IMR-90 (cell line): Measurements from ENCODE around the gene TAPT1. TPM values are rescaled to one million over a fixed set of nuclear protein-coding genes. Genes with fewer than 3 reads are reported as not detected.

Experiments used
- ATAC-seq: fragments of 200-7000 bp; cut with Tn5 transposase; 2 replicates; pipeline ENCODE4 v1.9.1; 2020; ENCODE audit warnings: low read depth, mild to moderate bottlenecking, moderate library complexity
- BruUV-seq: library from RNA; stranded (reverse); fragments of 400-500 nt; replicated peaks from 2 replicates; lab custom pipeline; 2021; lab: Mats Ljungman, UMichigan
- CTCF ChIA-PET: fragments of 300-600 bp; formaldehyde crosslinking; extraction: SDS; loops from one replicate; lab custom pipeline; 2021; ENCODE audit warnings: antibody characterized with exemption; lab: Yijun Ruan, JAX
- POLR2A ChIA-PET: fragments of 300-600 bp; sonication (Branson Sonifier 250); formaldehyde crosslinking; loops from one replicate; lab custom pipeline; 2022; ENCODE audit warnings: antibody characterized with exemption; ENCODE audit not compliant: unreplicated experiment; lab: Charles Lee
- DNase-seq: peaks from one replicate; pipeline ENCODE4 v3.0.0; 2013
- H2AFZ ChIP-seq: replicated peaks from 2 replicates; pipeline ENCODE3; 2013; ENCODE audit warnings: low read length, mild to moderate bottlenecking; ENCODE audit not compliant: poor library complexity
- H2AK5ac ChIP-seq: 2 replicates; pipeline ENCODE4 v1.6.1; 2013; ENCODE audit warnings: low read depth, low read length, inconsistent platforms
- H2AK9ac ChIP-seq: replicated peaks from 2 replicates; pipeline ENCODE3; 2013; ENCODE audit warnings: mild to moderate bottlenecking, low read depth, low read length, moderate library complexity; ENCODE audit not compliant: poor library complexity
- H2BK120ac ChIP-seq: 2 replicates; pipeline ENCODE4 v1.6.1; 2013; ENCODE audit warnings: low read depth, low read length, inconsistent platforms
- H2BK15ac ChIP-seq: 3 replicates; pipeline ENCODE4 v1.6.1; 2013; ENCODE audit warnings: low read depth, low read length, inconsistent platforms
- H2BK20ac ChIP-seq: 2 replicates; pipeline ENCODE4 v1.6.1; 2013; ENCODE audit warnings: low read depth, mild to moderate bottlenecking, inconsistent platforms, low read length, moderate library complexity
- H2BK5ac ChIP-seq: 2 replicates; pipeline ENCODE4 v1.6.1; 2013; ENCODE audit warnings: mild to moderate bottlenecking, low read depth, low read length, inconsistent platforms; ENCODE audit not compliant: poor library complexity, severe bottlenecking
- H3K14ac ChIP-seq: replicated peaks from 2 replicates; pipeline ENCODE4 v1.6.1; 2013; ENCODE audit warnings: low read depth, low read length, inconsistent platforms
- H3K18ac ChIP-seq: 2 replicates; pipeline ENCODE4 v1.6.1; 2013; ENCODE audit warnings: low read depth, low read length, control low read depth
- H3K23ac ChIP-seq: 2 replicates; pipeline ENCODE4 v1.6.1; 2013; ENCODE audit warnings: low read depth, low read length, inconsistent platforms
- H3K27ac ChIP-seq: 2 replicates; pipeline ENCODE4 v1.5.1; 2013; ENCODE audit warnings: mild to moderate bottlenecking, control low read depth, low read length; ENCODE audit not compliant: insufficient read depth
- H3K27me3 ChIP-seq: 2 replicates; pipeline ENCODE4 v1.6.1; 2013; ENCODE audit warnings: low read length; ENCODE audit not compliant: control insufficient read depth, insufficient read depth
- H3K36me3 ChIP-seq: 2 replicates; pipeline ENCODE4 v1.6.1; 2013; ENCODE audit warnings: low read length, mixed read lengths; ENCODE audit not compliant: control insufficient read depth, insufficient read depth
- H3K4ac ChIP-seq: 2 replicates; pipeline ENCODE4 v1.6.1; 2013; ENCODE audit warnings: low read depth, low read length, inconsistent platforms
- H3K4me1 ChIP-seq: 2 replicates; pipeline ENCODE4 v1.6.1; 2013; ENCODE audit warnings: low read length, mixed read lengths; ENCODE audit not compliant: control insufficient read depth, insufficient read depth
- H3K4me2 ChIP-seq: 2 replicates; pipeline ENCODE4 v1.6.1; 2013; ENCODE audit warnings: low read depth, mild to moderate bottlenecking, control low read depth, low read length, moderate library complexity
- H3K4me3 ChIP-seq: 2 replicates; pipeline ENCODE4 v1.5.1; 2013; ENCODE audit warnings: low read depth, mild to moderate bottlenecking, control low read depth, low read length, moderate library complexity; ENCODE audit not compliant: insufficient read depth
- H3K56ac ChIP-seq: 2 replicates; pipeline ENCODE4 v1.6.1; 2013; ENCODE audit warnings: low read length, inconsistent platforms; ENCODE audit not compliant: insufficient read depth; ENCODE audit errors: extremely low read depth
- H3K79me1 ChIP-seq, 2 experiments: 2 replicates each; pipeline ENCODE4 v1.6.1; 2013; ENCODE audit warnings: low read length in 2 of 2, inconsistent platforms in 1 of 2, low read depth in 1 of 2
- H3K9ac ChIP-seq: 2 replicates; pipeline ENCODE4 v1.6.1; 2013; ENCODE audit warnings: low read depth, low read length, control low read depth
- H3K9me1 ChIP-seq: 2 replicates; pipeline ENCODE4 v1.6.1; 2013; ENCODE audit warnings: low read length, inconsistent platforms; ENCODE audit not compliant: insufficient read depth
- H3K9me3 ChIP-seq: 2 replicates; pipeline ENCODE4 v1.6.1; 2013; ENCODE audit warnings: low read length; ENCODE audit not compliant: control insufficient read depth, insufficient read depth
- H4K20me1 ChIP-seq: 2 replicates; pipeline ENCODE4 v1.6.1; 2013; ENCODE audit warnings: low read length, inconsistent platforms; ENCODE audit not compliant: insufficient read depth
- H4K5ac ChIP-seq: 2 replicates; pipeline ENCODE4 v1.6.1; 2013; ENCODE audit warnings: mild to moderate bottlenecking, low read depth, low read length, control low read depth
- H4K8ac ChIP-seq, 2 experiments: 2 replicates each; pipeline ENCODE4 v1.6.1; 2013; ENCODE audit warnings: low read depth in 2 of 2, low read length in 2 of 2, control low read depth in 1 of 2, inconsistent platforms in 1 of 2
- H4K91ac ChIP-seq: 2 replicates; pipeline ENCODE4 v1.6.1; 2013; ENCODE audit warnings: low read depth, low read length, inconsistent platforms; ENCODE audit not compliant: insufficient read depth
- CTCF ChIP-seq: conservative IDR thresholded peaks from 2 replicates; pipeline ENCODE4 v1.5.1; 2012; ENCODE audit warnings: mild to moderate bottlenecking, low read depth, low read length, improper control_type of control experiment
- ELK1 ChIP-seq: fragments of 150-350 bp; IDR thresholded peaks from 2 replicates; pipeline ENCODE4 v1.6.1; 2016; ENCODE audit warnings: low read depth, mild to moderate bottlenecking, low read length, moderate library complexity, borderline replicate concordance
- RFX5 ChIP-seq: IDR thresholded peaks from 2 replicates; pipeline ENCODE4 v1.8.0; 2012; ENCODE audit warnings: low read depth, mild to moderate bottlenecking, low read length, moderate library complexity
- USF2 ChIP-seq: fragments of 150-350 bp; IDR thresholded peaks from 2 replicates; pipeline ENCODE4 v1.6.1; 2017; ENCODE audit warnings: mild to moderate bottlenecking, antibody characterized with exemption, low read length, low read depth
- WGBS, 2 experiments: methylation state at CpG; one replicate each; pipeline versions ENCODE4 v1.1.5 to v1.1.7; 2013; ENCODE audit warnings: missing lambda C conversion rate in 2 of 2; ENCODE audit not compliant: insufficient read length in 1 of 2; ENCODE audit errors: extremely low coverage in 2 of 2; 5-methylcytosine and 5-hydroxymethylcytosine counted together
- dilution Hi-C: fragments of 300-500 bp; cut with HindIII; formaldehyde crosslinking; loops from one replicate; pipeline ENCODE4 v1.14.3; 2018; ENCODE audit warnings: low sequenced_read_pairs; ENCODE audit not compliant: unreplicated experiment
- in situ Hi-C: fragments of 300-500 bp; cut with MboI; formaldehyde crosslinking; loops from 3 replicates; pipeline ENCODE4 v1.14.3; 2019; ENCODE audit warnings: low sequenced_read_pairs, inconsistent platforms, mixed read lengths
- intact Hi-C: fragments of 100-400 bp; cut with micrococcal nuclease; formaldehyde crosslinking; loops from 2 replicates; pipeline ENCODE4 v1.10.0; 2022
- polyA plus RNA-seq, 3 experiments: library from polyadenylated mRNA; depleted of rRNA; stranded (reverse); fragments of >200 nt; gene quantifications; 2 replicates each; pipeline ENCODE4 v1.2.3, GENCODE V29; 2012; ENCODE audit warnings: low replicate concordance in 1 of 3
- total RNA-seq: library from RNA; depleted of rRNA; stranded (reverse); fragments of >200 nt; gene quantifications from 2 replicates; pipeline ENCODE4 v1.2.3, GENCODE V29; 2012

Gene TAPT1
- total and polyA plus RNA-seq, 2 of the 4 experiments (the other 2 are of a cell fraction), result 5.6 to 12.2 TPM

- Histone ChIP-seq H3K56ac (no peak overlapping the region), H4K8ac (no peak overlapping the region), H3K4me2 (no peak overlapping the region), H3K27me3 (no peaks in the 10 kb centered on the region), H3K14ac (no peak overlapping the region), H3K9me3 (no peaks in the 10 kb centered on the region), H3K18ac (no peak overlapping the region), H2BK5ac (no peak overlapping the region), H2AFZ (no peak overlapping the region), H4K20me1 (no peaks in the 10 kb centered on the region), H2AK5ac (no peak overlapping the region), H4K5ac (no peak overlapping the region), H4K91ac (no peak overlapping the region), H2AK9ac (no peak overlapping the region), H3K9ac (no peak overlapping the region), H3K4me1 (no peaks in the 10 kb centered on the region), H3K4me3 (no peak overlapping the region), H3K9me1 (0 out of 2 replicates have a peak, but pooled peaks cover 4% of the 10 kb centered on the region), H3K23ac (no peak overlapping the region), H3K4ac (no peak overlapping the region), H2BK120ac (no peak overlapping the region), H3K36me3 (peaks cover 25% of the 10 kb centered on the region), H3K27ac (no peak overlapping the region), H2BK15ac (no peak overlapping the region), H2BK20ac (no peak overlapping the region), H3K79me1 (no peaks in the 10 kb centered on the region)
- no TSS peak for BruUV-seq
- intact Hi-C loops (no loop called here), dilution Hi-C loops (no loop called here), in situ Hi-C loops (no loop called here)
- POLR2A ChIA-PET, result no interaction called here
- TF ChIP-seq CTCF (no peak), RFX5 (no peak), USF2 (no peak), ELK1 (no peak)
- CTCF ChIA-PET, result no interaction called here
- DNase-seq, result no peak
- 96% methylated on average over 4 of the region's 8 CpGs; no CpG with 5 or more reads in 1 of the 2 experiments for WGBS, 2 experiments
- no peak for ATAC-seq
These were observed 58.1 kb downstream of the TAPT1 start for GRCh38 chr4:16168144-16168543.
